ENCODE data around the gene HYI.

The HYI gene

GRCh38 chr1:43438953-43439581 lies 14.7 kb downstream of the HYI start:
- Histone ChIP-seq H3K27ac (ENCODE audit: low read depth, low read length) (no peak overlapping the region), H3K4me3 (ENCODE audit: low read depth in 1 of 2, low read length in 2 of 2) (no peak overlapping the region), H3K27me3 (ENCODE audit: control insufficient read depth in 1 of 2, insufficient read depth in 2 of 2, low read length in 2 of 2) (no peaks in the 10 kb centered on the region), H3K9me3 (ENCODE audit: control insufficient read depth in 1 of 2, low read length in 2 of 2) (no peaks in the 10 kb centered on the region), H3K9ac (ENCODE audit: low read depth in 1 of 2, low read length in 2 of 2) (no peak overlapping the region), H3K36me3 (ENCODE audit: control insufficient read depth in 1 of 2, insufficient read depth in 2 of 2, low read length in 2 of 2) (peaks cover 68 to 95% of the 10 kb centered on the region in 2 donors), H3K4me1 (ENCODE audit: control insufficient read depth in 1 of 2, insufficient read depth in 2 of 2, low read length in 2 of 2) (peaks cover 0 to 13% of the 10 kb centered on the region in 2 donors)

- Histone ChIP-seq H3K9ac (ENCODE audit: low read depth in 1 of 2, low read length in 2 of 2) (no peak overlapping the region), H3K4me1 (ENCODE audit: control insufficient read depth in 1 of 2, insufficient read depth in 2 of 2, low read length in 2 of 2) (peaks cover 0 to 13% of the 10 kb centered on the region in 2 donors), H3K4me3 (ENCODE audit: low read depth in 1 of 2, low read length in 2 of 2) (no peak overlapping the region), H3K27ac (ENCODE audit: low read depth, low read length) (no peak overlapping the region), H3K27me3 (ENCODE audit: control insufficient read depth in 1 of 2, insufficient read depth in 2 of 2, low read length in 2 of 2) (no peaks in the 10 kb centered on the region), H3K9me3 (ENCODE audit: control insufficient read depth in 1 of 2, low read length in 2 of 2) (no peaks in the 10 kb centered on the region), H3K36me3 (ENCODE audit: control insufficient read depth in 1 of 2, insufficient read depth in 2 of 2, low read length in 2 of 2) (peaks cover 68 to 95% of the 10 kb centered on the region in 2 donors)
Observed at GRCh38 chr1:43438576-43438952, 15.2 kb downstream of the HYI start.

DNA sequence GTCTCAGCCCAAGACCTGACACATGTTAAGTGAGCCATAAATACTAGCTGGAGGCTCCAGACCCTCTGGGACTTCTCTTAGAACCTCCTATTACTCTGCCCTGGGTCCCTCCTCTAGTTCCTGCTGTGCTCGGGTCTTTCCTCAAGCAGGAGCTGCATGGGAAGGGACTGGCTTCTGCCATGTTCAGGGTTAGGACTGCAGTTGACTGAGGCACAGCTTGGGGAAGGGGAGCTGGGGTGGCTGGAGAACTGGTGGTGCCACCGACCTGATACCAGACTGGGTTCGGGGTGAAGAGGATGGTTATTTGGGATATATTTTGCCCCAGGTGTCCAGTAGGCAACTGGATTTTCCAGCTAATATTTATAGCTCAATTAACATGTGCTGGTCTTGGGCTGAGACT lies 15.7 kb downstream of the HYI start:
- no peak overlapping the region for H3K9ac ChIP-seq (ENCODE audit: low read depth in 1 of 2, low read length in 2 of 2)
- H3K9me3 ChIP-seq (ENCODE audit: control insufficient read depth in 1 of 2, low read length in 2 of 2), result no peaks in the 10 kb centered on the region
- H3K36me3 ChIP-seq (ENCODE audit: control insufficient read depth in 1 of 2, insufficient read depth in 2 of 2, low read length in 2 of 2), result peaks cover 65 to 95% of the 10 kb centered on the region in 2 donors
- no peaks in the 10 kb centered on the region for H3K27me3 ChIP-seq (ENCODE audit: control insufficient read depth in 1 of 2, insufficient read depth in 2 of 2, low read length in 2 of 2)
- H3K27ac ChIP-seq (ENCODE audit: low read depth, low read length), result no peak overlapping the region
- H3K4me3 ChIP-seq (ENCODE audit: low read depth in 1 of 2, low read length in 2 of 2), result no peak overlapping the region
- H3K4me1 ChIP-seq (ENCODE audit: control insufficient read depth in 1 of 2, insufficient read depth in 2 of 2, low read length in 2 of 2), result peaks cover 0 to 13% of the 10 kb centered on the region in 2 donors

DNA sequence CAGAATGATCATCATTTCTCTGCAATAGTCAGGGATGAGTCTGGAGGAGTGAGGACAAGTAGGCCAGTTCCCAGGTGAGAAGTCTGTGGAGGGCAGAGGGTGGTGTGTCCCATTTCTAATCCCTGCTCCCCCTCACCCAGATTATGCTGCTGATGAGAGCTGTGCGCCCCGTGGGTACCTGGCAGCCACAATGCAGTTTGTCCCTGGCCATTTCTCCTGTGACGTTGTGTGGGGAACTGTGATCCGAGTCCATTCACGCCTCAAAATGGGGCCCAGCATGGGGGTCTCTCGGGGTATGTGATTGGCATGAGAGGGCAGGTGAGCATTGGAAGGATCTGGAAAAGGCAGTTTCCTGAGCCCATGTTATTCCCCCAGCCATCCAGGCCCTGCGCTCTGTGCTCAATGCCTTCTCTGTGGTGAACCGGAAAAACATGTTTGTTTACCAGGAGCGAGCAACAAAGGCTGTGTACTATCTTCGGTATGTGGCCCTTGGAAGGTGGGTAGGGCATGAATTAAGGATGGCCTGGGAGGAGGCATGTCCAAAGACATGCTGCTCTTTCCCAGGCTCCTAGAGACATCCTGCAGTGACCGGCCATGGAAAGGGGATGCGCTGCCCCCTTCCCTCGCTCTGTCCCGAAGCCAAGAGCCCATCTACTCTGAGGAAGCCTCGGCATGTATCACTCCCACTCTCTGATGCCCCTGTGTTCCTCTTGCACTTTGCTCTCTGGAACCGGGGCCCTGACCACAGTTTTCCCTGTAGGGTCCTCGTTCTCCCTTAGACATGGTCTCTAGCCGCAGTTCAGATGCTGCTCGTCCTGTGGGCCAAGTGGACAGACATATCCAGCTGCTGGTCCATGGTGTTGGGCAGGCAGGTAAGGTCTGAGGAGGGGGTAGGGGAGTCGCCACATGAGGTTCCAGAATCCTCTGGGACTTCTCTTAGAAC lies 16.4 kb downstream of the HYI start:
- Histone ChIP-seq H3K4me3 (ENCODE audit: low read depth in 1 of 2, low read length in 2 of 2) (no peak overlapping the region), H3K27me3 (ENCODE audit: control insufficient read depth in 1 of 2, insufficient read depth in 2 of 2, low read length in 2 of 2) (no peaks in the 10 kb centered on the region), H3K9ac (ENCODE audit: low read depth in 1 of 2, low read length in 2 of 2) (no peak overlapping the region), H3K9me3 (ENCODE audit: control insufficient read depth in 1 of 2, low read length in 2 of 2) (no peaks in the 10 kb centered on the region), H3K36me3 (ENCODE audit: control insufficient read depth in 1 of 2, insufficient read depth in 2 of 2, low read length in 2 of 2) (peaks cover 65 to 95% of the 10 kb centered on the region in 2 donors), H3K4me1 (ENCODE audit: control insufficient read depth in 1 of 2, insufficient read depth in 2 of 2, low read length in 2 of 2) (peaks cover 0 to 13% of the 10 kb centered on the region in 2 donors), H3K27ac (ENCODE audit: low read depth, low read length) (no peak overlapping the region)

DNA sequence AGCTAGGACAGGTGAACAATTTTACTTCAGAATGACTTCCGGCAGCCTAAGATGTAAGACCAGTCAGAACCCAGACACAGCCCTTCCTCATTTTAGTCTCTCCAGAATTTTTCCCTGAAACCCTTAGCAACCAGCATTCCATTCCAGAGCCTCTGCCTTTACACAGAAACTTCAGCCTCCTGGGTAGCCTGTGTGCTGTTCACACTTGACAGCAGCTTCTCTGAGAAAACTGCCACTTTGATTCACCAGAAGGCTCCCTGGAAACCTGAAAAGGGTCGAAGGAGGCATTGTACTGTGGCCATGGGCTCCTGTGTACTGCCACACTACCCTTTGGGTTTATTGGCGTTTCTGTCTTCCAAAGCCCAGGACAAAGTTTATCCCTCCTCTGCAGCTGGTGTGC lies 17.4 kb downstream of the HYI start:
- peaks cover 71 to 98% of the 10 kb centered on the region in 2 donors for H3K36me3 ChIP-seq (ENCODE audit: control insufficient read depth in 1 of 2, insufficient read depth in 2 of 2, low read length in 2 of 2)
- H3K9me3 ChIP-seq (ENCODE audit: control insufficient read depth in 1 of 2, low read length in 2 of 2), result no peaks in the 10 kb centered on the region
- peaks cover 0 to 13% of the 10 kb centered on the region in 2 donors for H3K4me1 ChIP-seq (ENCODE audit: control insufficient read depth in 1 of 2, insufficient read depth in 2 of 2, low read length in 2 of 2)
- H3K27ac ChIP-seq (ENCODE audit: low read depth, low read length), result no peak overlapping the region
- no peak overlapping the region for H3K4me3 ChIP-seq (ENCODE audit: low read depth in 1 of 2, low read length in 2 of 2)
- H3K9ac ChIP-seq (ENCODE audit: low read depth in 1 of 2, low read length in 2 of 2), result no peak overlapping the region
- H3K27me3 ChIP-seq (ENCODE audit: control insufficient read depth in 1 of 2, insufficient read depth in 2 of 2, low read length in 2 of 2), result no peaks in the 10 kb centered on the region

DNA sequence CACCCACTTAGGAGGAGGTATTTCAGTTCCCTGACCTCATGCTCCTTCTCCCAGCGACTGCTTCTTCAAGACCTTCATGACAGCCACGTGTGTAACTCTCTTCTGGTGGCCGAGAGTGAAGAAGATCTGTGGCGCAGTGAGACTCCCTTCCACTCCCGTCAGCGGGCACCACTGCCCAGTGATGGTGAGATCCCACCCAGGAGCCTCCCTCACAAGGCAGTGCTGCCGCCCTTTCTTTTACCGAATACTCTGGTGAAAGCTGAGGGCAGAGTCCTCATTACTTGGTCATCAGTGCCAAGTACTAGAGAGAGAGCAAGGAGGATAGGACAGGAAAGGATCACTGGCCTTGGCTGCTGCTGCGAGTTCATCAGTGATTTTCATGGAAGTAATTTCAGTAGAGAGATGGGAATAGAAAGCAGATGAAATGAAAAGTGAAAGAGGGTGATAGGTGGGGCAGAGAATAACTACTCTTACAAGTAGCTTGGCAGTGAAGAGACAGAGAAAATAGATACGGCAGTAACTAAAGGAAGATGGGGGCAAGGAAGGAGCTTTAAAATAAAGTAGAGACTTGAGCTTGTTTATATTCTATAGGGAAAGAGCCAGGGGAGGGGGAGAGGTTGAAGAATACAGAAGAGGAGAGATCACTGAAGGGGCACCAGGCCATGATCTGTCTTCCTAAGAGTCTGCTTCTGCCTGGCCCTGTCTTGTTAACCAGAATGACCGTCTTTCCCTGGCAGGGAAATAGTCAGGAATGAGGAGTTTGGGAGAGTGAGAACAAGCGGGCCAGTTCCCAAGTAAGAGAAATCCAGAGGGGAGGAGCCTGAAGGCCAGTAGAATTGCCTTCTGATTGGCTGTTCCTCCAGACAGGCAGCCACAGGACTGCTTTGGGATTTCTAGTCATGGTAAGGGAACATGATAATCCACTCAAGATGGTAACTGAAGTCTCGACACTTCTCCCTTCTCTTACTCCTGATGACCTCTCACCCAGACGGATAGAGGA lies 18.3 kb downstream of the HYI start:
- no peak overlapping the region for H3K9ac ChIP-seq (ENCODE audit: low read depth in 1 of 2, low read length in 2 of 2)
- H3K27me3 ChIP-seq (ENCODE audit: control insufficient read depth in 1 of 2, insufficient read depth in 2 of 2, low read length in 2 of 2), result no peaks in the 10 kb centered on the region
- H3K36me3 ChIP-seq (ENCODE audit: control insufficient read depth in 1 of 2, insufficient read depth in 2 of 2, low read length in 2 of 2), result peaks cover 73 to 98% of the 10 kb centered on the region in 2 donors
- no peaks in the 10 kb centered on the region for H3K9me3 ChIP-seq (ENCODE audit: control insufficient read depth in 1 of 2, low read length in 2 of 2)
- no peak overlapping the region for H3K4me3 ChIP-seq (ENCODE audit: low read depth in 1 of 2, low read length in 2 of 2)
- no peak overlapping the region for H3K27ac ChIP-seq (ENCODE audit: low read depth, low read length)
- peaks cover 0 to 13% of the 10 kb centered on the region in 2 donors for H3K4me1 ChIP-seq (ENCODE audit: control insufficient read depth in 1 of 2, insufficient read depth in 2 of 2, low read length in 2 of 2)

- Histone ChIP-seq H3K4me3 (ENCODE audit: low read depth in 1 of 2, low read length in 2 of 2) (no peak overlapping the region), H3K27ac (ENCODE audit: low read depth, low read length) (no peak overlapping the region), H3K27me3 (ENCODE audit: control insufficient read depth in 1 of 2, insufficient read depth in 2 of 2, low read length in 2 of 2) (no peaks in the 10 kb centered on the region), H3K9ac (ENCODE audit: low read depth in 1 of 2, low read length in 2 of 2) (no peak overlapping the region), H3K4me1 (ENCODE audit: control insufficient read depth in 1 of 2, insufficient read depth in 2 of 2, low read length in 2 of 2) (peaks cover 0 to 13% of the 10 kb centered on the region in 2 donors), H3K36me3 (ENCODE audit: control insufficient read depth in 1 of 2, insufficient read depth in 2 of 2, low read length in 2 of 2) (peaks cover 76 to 98% of the 10 kb centered on the region in 2 donors), H3K9me3 (ENCODE audit: control insufficient read depth in 1 of 2, low read length in 2 of 2) (no peaks in the 10 kb centered on the region)
Observed at GRCh38 chr1:43434256-43434655, 19.5 kb downstream of the HYI start.

DNA sequence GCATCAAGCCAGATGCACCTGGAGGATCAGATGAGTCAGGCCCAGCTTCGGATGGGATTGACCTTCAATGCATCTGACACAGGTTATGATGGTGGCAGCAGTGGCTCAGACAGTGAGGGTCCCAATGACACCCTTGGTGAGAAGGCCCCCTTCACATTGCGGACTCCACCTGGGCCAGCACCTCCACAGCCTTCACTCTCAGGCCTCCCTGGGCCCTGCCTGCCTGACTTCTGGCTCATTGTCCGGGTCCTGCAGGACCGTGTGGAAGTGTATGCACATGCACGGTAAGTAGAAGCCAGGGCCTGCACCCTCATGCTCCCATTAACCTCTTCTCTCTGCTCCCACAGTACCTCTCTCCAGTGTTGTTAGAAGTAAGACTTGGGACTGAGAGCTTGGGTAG lies 20.8 kb downstream of the HYI start:
- no peak overlapping the region for H3K4me3 ChIP-seq (ENCODE audit: low read depth in 1 of 2, low read length in 2 of 2)
- no peaks in the 10 kb centered on the region for H3K27me3 ChIP-seq (ENCODE audit: control insufficient read depth in 1 of 2, insufficient read depth in 2 of 2, low read length in 2 of 2)
- H3K9ac ChIP-seq (ENCODE audit: low read depth in 1 of 2, low read length in 2 of 2), result no peak overlapping the region
- H3K9me3 ChIP-seq (ENCODE audit: control insufficient read depth in 1 of 2, low read length in 2 of 2), result no peaks in the 10 kb centered on the region
- peaks cover 0 to 13% of the 10 kb centered on the region in 2 donors for H3K4me1 ChIP-seq (ENCODE audit: control insufficient read depth in 1 of 2, insufficient read depth in 2 of 2, low read length in 2 of 2)
- no peak overlapping the region for H3K27ac ChIP-seq (ENCODE audit: low read depth, low read length)
- H3K36me3 ChIP-seq (ENCODE audit: control insufficient read depth in 1 of 2, insufficient read depth in 2 of 2, low read length in 2 of 2), result peaks cover 74 to 98% of the 10 kb centered on the region in 2 donors

GRCh38 chr1:43432171-43432860 lies 21.4 kb downstream of the HYI start:
- Histone ChIP-seq H3K27ac (ENCODE audit: low read depth, low read length) (no peak overlapping the region), H3K4me3 (ENCODE audit: low read depth in 1 of 2, low read length in 2 of 2) (no peak overlapping the region), H3K27me3 (ENCODE audit: control insufficient read depth in 1 of 2, insufficient read depth in 2 of 2, low read length in 2 of 2) (no peaks in the 10 kb centered on the region), H3K9me3 (ENCODE audit: control insufficient read depth in 1 of 2, low read length in 2 of 2) (no peaks in the 10 kb centered on the region), H3K36me3 (ENCODE audit: control insufficient read depth in 1 of 2, insufficient read depth in 2 of 2, low read length in 2 of 2) (peaks cover 74 to 98% of the 10 kb centered on the region in 2 donors), H3K4me1 (ENCODE audit: control insufficient read depth in 1 of 2, insufficient read depth in 2 of 2, low read length in 2 of 2) (peaks cover 0 to 17% of the 10 kb centered on the region in 2 donors), H3K9ac (ENCODE audit: low read depth in 1 of 2, low read length in 2 of 2) (no peak overlapping the region)

Data from duodenal mucosa (tissue), 2 donors.